MM.1S (cell line): ENCODE results near the gene ULK1.

Experiments used
- DNase-seq: peaks from one replicate; pipeline ENCODE4 v3.0.0-alpha.2; 2015
- H2AFZ ChIP-seq: fragments of 300-600 bp; sonication (generic); 2 replicates; pipeline ENCODE4 v1.6.0; 2016; ENCODE audit warnings: antibody characterized with exemption, low read length
- H3F3A ChIP-seq: fragments of 300-600 bp; sonication (generic); 2 replicates; pipeline ENCODE4 v1.6.1; 2016; ENCODE audit warnings: mild to moderate bottlenecking, antibody characterized with exemption, low read length, moderate library complexity, mixed read lengths; ENCODE audit not compliant: insufficient read depth
- H3K27ac ChIP-seq: fragments of 300-600 bp; sonication (generic); 2 replicates; pipeline ENCODE4 v1.5.1; 2016; ENCODE audit warnings: mild to moderate bottlenecking, low read length
- H3K27me3 ChIP-seq: fragments of 300-600 bp; sonication (generic); replicated peaks from 2 replicates; pipeline ENCODE4 v1.6.0; 2016; ENCODE audit warnings: low read length; ENCODE audit not compliant: insufficient read depth
- H3K36me3 ChIP-seq: fragments of 300-600 bp; sonication (generic); replicated peaks from 2 replicates; pipeline ENCODE4 v1.6.1; 2016; ENCODE audit warnings: mild to moderate bottlenecking, low read length, mixed read lengths; ENCODE audit not compliant: insufficient read depth
- H3K4me1 ChIP-seq: fragments of 300-600 bp; sonication (generic); 2 replicates; pipeline ENCODE4 v1.6.1; 2016; ENCODE audit warnings: low read length, mixed read lengths
- H3K4me2 ChIP-seq: fragments of 300-600 bp; sonication (generic); 2 replicates; pipeline ENCODE4 v1.6.0; 2016; ENCODE audit warnings: low read depth, low read length
- H3K4me3 ChIP-seq: fragments of 300-600 bp; sonication (generic); 2 replicates; pipeline ENCODE4 v1.5.1; 2016; ENCODE audit warnings: low read length, mixed read lengths
- H3K79me2 ChIP-seq: fragments of 300-600 bp; sonication (generic); 2 replicates; pipeline ENCODE4 v1.6.1; 2016; ENCODE audit warnings: mixed run types, low read length, mixed read lengths
- H3K9ac ChIP-seq: fragments of 300-600 bp; sonication (generic); 2 replicates; pipeline ENCODE4 v1.6.1; 2016; ENCODE audit warnings: low read length, mixed read lengths
- H3K9me2 ChIP-seq: fragments of 300-600 bp; sonication (generic); replicated peaks from 2 replicates; pipeline ENCODE4 v1.6.1; 2016; ENCODE audit warnings: mild to moderate bottlenecking, low read length, mixed read lengths; ENCODE audit not compliant: insufficient read depth
- H3K9me3 ChIP-seq: fragments of 300-600 bp; sonication (generic); replicated peaks from 2 replicates; pipeline ENCODE4 v1.6.1; 2016; ENCODE audit warnings: mild to moderate bottlenecking, low read length, mixed read lengths; ENCODE audit not compliant: insufficient read depth
- H4K20me1 ChIP-seq: fragments of 300-600 bp; sonication (generic); 2 replicates; pipeline ENCODE4 v1.6.1; 2016; ENCODE audit warnings: mild to moderate bottlenecking, low read length, moderate library complexity, mixed read lengths; ENCODE audit not compliant: insufficient read depth
- EZH2 ChIP-seq: fragments of 300-600 bp; sonication (generic); optimal IDR thresholded peaks from 2 replicates; pipeline ENCODE3; 2017; ENCODE audit warnings: low read depth, mild to moderate bottlenecking, antibody characterized with exemption, low read length, mixed read lengths
- EZH2phosphoT487 ChIP-seq: fragments of 300-600 bp; sonication (generic); IDR thresholded peaks from 2 replicates; pipeline ENCODE4 v1.6.1; 2018; ENCODE audit warnings: antibody characterized with exemption, low read length
- TF ChIP-seq, protein P1 (sequence below): fragments of 300-600 bp; sonication (generic); IDR thresholded peaks from 2 replicates; pipeline ENCODE4 v1.5.1; 2016; ENCODE audit warnings: antibody characterized with exemption, low read length, mixed read lengths

Gene ULK1

DNA sequence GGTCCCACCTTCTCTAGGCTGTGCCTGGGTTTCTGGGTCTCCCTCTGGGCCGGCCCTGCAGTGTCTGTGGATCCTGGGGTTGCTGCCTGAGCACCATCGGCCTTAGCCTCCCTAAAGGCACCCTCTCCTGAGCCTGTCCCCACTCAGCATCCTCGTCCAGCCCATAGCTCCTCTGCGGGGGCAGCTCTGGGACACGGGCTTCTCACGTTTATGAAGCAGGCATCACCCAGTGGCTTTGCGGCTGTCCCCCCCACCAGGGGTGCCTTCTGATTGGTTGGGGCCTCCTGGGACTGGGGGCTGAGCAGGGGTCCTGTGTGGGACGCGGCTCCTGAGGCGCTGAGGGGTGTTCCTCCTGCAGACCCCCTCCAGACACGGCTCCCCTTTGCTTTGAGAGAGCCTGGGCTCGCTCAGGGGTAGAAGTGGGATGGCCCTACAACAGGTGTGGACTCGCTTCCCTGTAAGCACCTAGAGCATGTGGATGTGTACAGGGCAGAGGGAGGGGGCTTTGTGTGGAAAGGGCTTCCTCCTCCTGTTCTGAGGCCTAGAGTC lies 10.7 kb downstream of the ULK1 start:
- no peaks in the 10 kb centered on the region for H3K9me3 ChIP-seq
- no peaks in the 10 kb centered on the region for H3F3A ChIP-seq
- TF ChIP-seq, protein P1, sequence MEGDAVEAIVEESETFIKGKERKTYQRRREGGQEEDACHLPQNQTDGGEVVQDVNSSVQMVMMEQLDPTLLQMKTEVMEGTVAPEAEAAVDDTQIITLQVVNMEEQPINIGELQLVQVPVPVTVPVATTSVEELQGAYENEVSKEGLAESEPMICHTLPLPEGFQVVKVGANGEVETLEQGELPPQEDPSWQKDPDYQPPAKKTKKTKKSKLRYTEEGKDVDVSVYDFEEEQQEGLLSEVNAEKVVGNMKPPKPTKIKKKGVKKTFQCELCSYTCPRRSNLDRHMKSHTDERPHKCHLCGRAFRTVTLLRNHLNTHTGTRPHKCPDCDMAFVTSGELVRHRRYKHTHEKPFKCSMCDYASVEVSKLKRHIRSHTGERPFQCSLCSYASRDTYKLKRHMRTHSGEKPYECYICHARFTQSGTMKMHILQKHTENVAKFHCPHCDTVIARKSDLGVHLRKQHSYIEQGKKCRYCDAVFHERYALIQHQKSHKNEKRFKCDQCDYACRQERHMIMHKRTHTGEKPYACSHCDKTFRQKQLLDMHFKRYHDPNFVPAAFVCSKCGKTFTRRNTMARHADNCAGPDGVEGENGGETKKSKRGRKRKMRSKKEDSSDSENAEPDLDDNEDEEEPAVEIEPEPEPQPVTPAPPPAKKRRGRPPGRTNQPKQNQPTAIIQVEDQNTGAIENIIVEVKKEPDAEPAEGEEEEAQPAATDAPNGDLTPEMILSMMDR: no peak
- TF ChIP-seq EZH2phosphoT487 (no peak), EZH2 (no peak)
- no peaks in the 10 kb centered on the region for H3K79me2 ChIP-seq
- DNase-seq: no peak
- no peak overlapping the region for H3K4me2 ChIP-seq
- H3K27me3 ChIP-seq: no peaks in the 10 kb centered on the region
- H4K20me1 ChIP-seq: no peaks in the 10 kb centered on the region
- no peak overlapping the region for H2AFZ ChIP-seq
- H3K27ac ChIP-seq: no peak overlapping the region
- H3K4me1 ChIP-seq: no peaks in the 10 kb centered on the region
- H3K4me3 ChIP-seq: no peak overlapping the region
- H3K9ac ChIP-seq: no peak overlapping the region
- no peaks in the 10 kb centered on the region for H3K9me2 ChIP-seq
- no peaks in the 10 kb centered on the region for H3K36me3 ChIP-seq

DNA sequence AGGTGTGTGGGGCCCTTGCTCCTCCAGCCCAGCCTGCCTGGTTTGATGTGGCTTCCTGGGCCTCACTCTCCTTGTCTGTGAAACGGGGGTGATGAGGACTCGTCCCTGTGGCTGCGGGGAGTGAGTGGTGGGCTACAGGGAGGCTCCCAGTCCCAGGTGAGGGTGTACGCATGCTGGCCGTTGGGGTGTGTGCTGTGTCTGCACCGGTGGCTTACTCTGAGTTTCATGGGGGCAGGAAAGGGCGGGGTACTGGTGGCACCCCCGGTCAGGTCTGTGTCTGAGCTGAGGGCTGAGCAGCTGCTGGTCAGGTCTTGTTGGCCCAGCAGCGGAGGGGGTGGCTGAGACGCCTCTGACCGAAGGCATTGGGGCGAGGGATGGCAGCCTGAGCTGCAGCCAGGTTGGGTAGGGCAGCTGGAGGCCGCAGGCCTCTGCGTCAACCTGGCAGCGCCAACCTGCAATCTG lies 11.2 kb downstream of the ULK1 start:
- Histone ChIP-seq H3K4me2 (no peak overlapping the region), H3F3A (no peaks in the 10 kb centered on the region), H3K9me2 (no peaks in the 10 kb centered on the region), H3K79me2 (no peaks in the 10 kb centered on the region), H3K4me3 (no peak overlapping the region), H3K4me1 (no peaks in the 10 kb centered on the region), H3K36me3 (no peaks in the 10 kb centered on the region), H3K9me3 (no peaks in the 10 kb centered on the region), H3K9ac (no peak overlapping the region), H3K27ac (peak overlapping the region; percentile 21; the same call in 1 of the 2 replicates), H3K27me3 (no peaks in the 10 kb centered on the region), H4K20me1 (no peaks in the 10 kb centered on the region), H2AFZ (no peak overlapping the region)
- TF ChIP-seq EZH2 (no peak), EZH2phosphoT487 (no peak)
- TF ChIP-seq, protein P1: no peak
- DNase-seq: no peak

DNA sequence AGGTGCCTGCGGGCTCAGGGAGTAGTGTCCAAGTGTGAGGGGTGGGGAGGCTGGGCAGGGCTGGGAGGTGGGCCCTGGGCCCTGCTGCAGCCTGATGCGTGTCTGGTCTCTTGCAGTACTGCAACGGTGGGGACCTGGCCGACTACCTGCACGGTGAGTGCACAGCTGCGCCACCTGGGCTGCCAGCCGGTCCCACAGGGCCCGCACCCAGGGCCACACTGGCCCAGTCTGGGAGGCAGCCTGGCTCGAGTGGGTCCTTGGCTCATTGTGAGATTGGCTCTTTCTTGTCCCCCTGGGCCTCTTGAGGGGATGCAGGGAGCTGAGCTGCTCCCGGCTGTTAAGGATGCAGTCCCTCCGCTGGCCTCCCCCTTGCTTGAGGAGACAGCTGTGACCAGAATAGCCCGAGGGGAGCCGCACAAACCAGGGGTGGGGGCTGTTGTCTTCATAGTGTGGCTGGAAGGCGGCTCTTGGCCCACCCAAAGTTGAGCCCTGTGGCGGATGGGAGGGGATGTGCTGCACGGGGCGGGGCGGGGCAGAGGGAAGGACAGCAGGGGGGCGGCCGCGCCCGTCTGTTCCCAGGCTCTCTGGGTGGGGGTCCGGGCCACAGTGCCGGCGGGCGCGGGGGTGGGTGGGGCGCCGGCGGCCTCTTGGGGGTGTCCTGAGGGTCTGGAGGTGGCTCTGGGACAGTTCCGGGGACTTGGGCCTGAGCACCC lies 13.1 kb downstream of the ULK1 start:
- H2AFZ ChIP-seq: no peak overlapping the region
- H3K4me1 ChIP-seq: no peaks in the 10 kb centered on the region

More for the DNA sequence above, 13.1 kb downstream of the ULK1 start:
- Histone ChIP-seq H3K9me2 (no peaks in the 10 kb centered on the region), H3K79me2 (no peaks in the 10 kb centered on the region), H4K20me1 (no peaks in the 10 kb centered on the region), H3K4me2 (no peak overlapping the region), H3K27me3 (no peaks in the 10 kb centered on the region), H3F3A (no peaks in the 10 kb centered on the region), H3K9me3 (no peaks in the 10 kb centered on the region), H3K36me3 (no peaks in the 10 kb centered on the region), H3K27ac (no peak overlapping the region), H3K4me3 (no peak overlapping the region), H3K9ac (no peak overlapping the region)
- no peak for DNase-seq
- TF ChIP-seq, protein P1: no peak
- TF ChIP-seq EZH2phosphoT487 (no peak), EZH2 (no peak)
